AG09319 (cell line): Measurements from ENCODE around the gene B3GNT9.

Experiments
- DNase-seq: peaks from one replicate; pipeline ENCODE4 v3.0.0-alpha.2; 2010; ENCODE audit warnings: low read depth; ENCODE audit errors: extremely low read depth
- CTCF ChIP-seq: IDR thresholded peaks from 2 replicates; pipeline ENCODE4 v1.5.1; 2011; ENCODE audit warnings: low read depth, mild to moderate bottlenecking, inconsistent platforms, low read length, moderate library complexity

The B3GNT9 gene

DNA sequence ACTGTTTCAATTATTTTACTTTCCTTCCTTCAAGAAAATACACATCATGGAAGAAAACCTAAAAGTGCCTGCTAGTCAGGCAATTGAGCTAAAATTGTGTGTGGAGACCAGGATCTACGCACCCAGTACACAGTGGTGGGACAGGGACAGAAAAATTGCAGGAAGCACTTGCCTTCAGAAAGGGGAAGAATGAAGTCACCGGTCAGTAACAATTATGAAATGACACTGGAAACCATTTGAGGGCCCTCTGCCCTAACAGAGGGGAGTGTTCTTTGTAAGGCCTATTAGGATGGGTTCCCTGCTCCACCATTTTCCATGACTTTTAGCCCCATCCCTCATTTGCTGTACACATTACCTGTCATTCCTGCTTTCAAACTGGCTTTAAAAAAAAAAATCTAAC, 45.6 kb downstream of the B3GNT9 start:
- TF ChIP-seq CTCF, result no peak
- DNase-seq, result no peak

GRCh38 chr16:67104845-67105244, 46.0 kb downstream of the B3GNT9 start:
- no peak for DNase-seq
- no peak for TF ChIP-seq CTCF

DNA sequence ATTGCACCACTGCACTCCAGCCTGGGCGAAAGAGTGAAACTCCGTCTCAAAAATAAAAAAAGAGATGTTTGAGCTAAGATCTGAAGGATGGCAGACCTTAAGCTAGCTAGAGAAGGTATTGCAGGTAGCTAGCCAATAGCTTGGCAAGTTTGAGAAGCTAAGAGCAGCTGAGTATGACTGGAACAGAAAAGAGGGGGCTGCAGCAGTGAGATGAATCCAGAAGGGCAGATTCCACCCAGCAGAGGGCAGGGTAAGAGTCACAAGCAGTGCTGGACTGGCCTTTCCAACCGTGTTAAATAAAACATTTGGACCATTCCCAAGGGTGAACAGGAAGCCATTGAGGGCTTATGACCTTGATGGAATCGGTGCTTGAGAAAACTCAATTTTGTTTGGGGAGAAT, 46.7 kb downstream of the B3GNT9 start:
- no peak for DNase-seq
- TF ChIP-seq CTCF, result peak; percentile 28

- TF ChIP-seq CTCF, result no peak
- DNase-seq, result no peak
Observed at GRCh38 chr16:67101311-67102082, 49.3 kb downstream of the B3GNT9 start.

GRCh38 chr16:67100569-67101310, 50.1 kb downstream of the B3GNT9 start:
- no peak for DNase-seq
- peak; percentile 33 for TF ChIP-seq CTCF

DNA sequence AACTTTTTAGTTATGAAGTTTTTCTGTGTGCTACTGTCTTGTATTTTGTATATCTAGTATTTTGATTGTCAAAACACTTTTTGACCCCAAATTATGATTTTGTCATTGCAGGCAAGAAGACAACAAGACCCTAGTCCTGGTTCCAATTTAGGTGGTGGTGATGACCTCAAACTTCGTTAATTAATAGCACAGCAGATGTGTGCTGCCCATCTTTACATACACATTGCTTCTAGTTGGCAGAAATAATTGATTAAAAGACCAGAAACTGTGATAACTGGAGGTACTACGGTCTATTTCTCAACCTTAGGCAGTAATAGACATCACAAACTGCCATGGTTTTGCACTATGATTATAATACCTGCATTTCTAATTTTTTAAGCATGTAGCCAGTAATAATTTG, 52.2 kb downstream of the B3GNT9 start:
- no peak for DNase-seq
- TF ChIP-seq CTCF, result no peak
